Measurements from ENCODE around the gene PSMD14.

Gene PSMD14

GRCh38 chr2:161379740-161380139 lies 71.5 kb downstream of the PSMD14 start:
- Histone ChIP-seq H3K27ac (ENCODE audit: extremely low read depth, low read depth, low read length) (no peak overlapping the region), H3K4me3 (ENCODE audit: low read depth, low read length) (no peak overlapping the region), H3K9me3 (ENCODE audit: control insufficient read depth, insufficient read depth, low read depth, low read length) (no peaks in the 10 kb centered on the region), H3K36me3 (ENCODE audit: control insufficient read depth in 2 of 2, insufficient read depth in 1 of 2, low read length in 2 of 2) (peaks cover 0 to 2% of the 10 kb centered on the region in 2 experiments; a peak in 1 of 3 replicates), H3K4me1 (ENCODE audit: control insufficient read depth, insufficient read depth, low read length) (no peaks in the 10 kb centered on the region)
- CTCF ChIA-PET, result no interaction called here
- no peak for TF ChIP-seq ZNF223 (tag by site-specific recombination; IDR thresholded peaks at IDR 0.05)
- no peak for TF ChIP-seq ZNF423 (tag by site-specific recombination; IDR thresholded peaks at IDR 0.05)
- TF ChIP-seq, protein P1, sequence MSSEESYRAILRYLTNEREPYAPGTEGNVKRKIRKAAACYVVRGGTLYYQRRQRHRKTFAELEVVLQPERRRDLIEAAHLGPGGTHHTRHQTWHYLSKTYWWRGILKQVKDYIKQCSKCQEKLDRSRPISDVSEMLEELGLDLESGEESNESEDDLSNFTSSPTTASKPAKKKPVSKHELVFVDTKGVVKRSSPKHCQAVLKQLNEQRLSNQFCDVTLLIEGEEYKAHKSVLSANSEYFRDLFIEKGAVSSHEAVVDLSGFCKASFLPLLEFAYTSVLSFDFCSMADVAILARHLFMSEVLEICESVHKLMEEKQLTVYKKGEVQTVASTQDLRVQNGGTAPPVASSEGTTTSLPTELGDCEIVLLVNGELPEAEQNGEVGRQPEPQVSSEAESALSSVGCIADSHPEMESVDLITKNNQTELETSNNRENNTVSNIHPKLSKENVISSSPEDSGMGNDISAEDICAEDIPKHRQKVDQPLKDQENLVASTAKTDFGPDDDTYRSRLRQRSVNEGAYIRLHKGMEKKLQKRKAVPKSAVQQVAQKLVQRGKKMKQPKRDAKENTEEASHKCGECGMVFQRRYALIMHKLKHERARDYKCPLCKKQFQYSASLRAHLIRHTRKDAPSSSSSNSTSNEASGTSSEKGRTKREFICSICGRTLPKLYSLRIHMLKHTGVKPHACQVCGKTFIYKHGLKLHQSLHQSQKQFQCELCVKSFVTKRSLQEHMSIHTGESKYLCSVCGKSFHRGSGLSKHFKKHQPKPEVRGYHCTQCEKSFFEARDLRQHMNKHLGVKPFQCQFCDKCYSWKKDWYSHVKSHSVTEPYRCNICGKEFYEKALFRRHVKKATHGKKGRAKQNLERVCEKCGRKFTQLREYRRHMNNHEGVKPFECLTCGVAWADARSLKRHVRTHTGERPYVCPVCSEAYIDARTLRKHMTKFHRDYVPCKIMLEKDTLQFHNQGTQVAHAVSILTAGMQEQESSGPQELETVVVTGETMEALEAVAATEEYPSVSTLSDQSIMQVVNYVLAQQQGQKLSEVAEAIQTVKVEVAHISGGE (tag by site-specific recombination; conservative IDR thresholded peaks at IDR 0.05; ENCODE audit: low read depth), result no peak
- TF ChIP-seq FEZF1 (tag by site-specific recombination; IDR thresholded peaks at IDR 0.05), result no peak
- TF ChIP-seq WT1 (tag by site-specific recombination; IDR thresholded peaks at IDR 0.05), result no peak
- no peak for TF ChIP-seq HOXD13 (CRISPR knock-in tag; IDR thresholded peaks at IDR 0.05; ENCODE audit: borderline replicate concordance)
- TF ChIP-seq SP3 (tag by site-specific recombination; IDR thresholded peaks at IDR 0.05), result no peak
- TF ChIP-seq KLF1 (tag by site-specific recombination; IDR thresholded peaks at IDR 0.05), result no peak
- TF ChIP-seq ZNF792 (tag by site-specific recombination; IDR thresholded peaks at IDR 0.05), result no peak
- no peak for TF ChIP-seq ZNF155 (tag by site-specific recombination; IDR thresholded peaks at IDR 0.05)
- TF ChIP-seq, protein P2, sequence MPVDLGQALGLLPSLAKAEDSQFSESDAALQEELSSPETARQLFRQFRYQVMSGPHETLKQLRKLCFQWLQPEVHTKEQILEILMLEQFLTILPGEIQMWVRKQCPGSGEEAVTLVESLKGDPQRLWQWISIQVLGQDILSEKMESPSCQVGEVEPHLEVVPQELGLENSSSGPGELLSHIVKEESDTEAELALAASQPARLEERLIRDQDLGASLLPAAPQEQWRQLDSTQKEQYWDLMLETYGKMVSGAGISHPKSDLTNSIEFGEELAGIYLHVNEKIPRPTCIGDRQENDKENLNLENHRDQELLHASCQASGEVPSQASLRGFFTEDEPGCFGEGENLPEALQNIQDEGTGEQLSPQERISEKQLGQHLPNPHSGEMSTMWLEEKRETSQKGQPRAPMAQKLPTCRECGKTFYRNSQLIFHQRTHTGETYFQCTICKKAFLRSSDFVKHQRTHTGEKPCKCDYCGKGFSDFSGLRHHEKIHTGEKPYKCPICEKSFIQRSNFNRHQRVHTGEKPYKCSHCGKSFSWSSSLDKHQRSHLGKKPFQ (tag by site-specific recombination; IDR thresholded peaks at IDR 0.05), result no peak
- TF ChIP-seq ZNF140 (tag by site-specific recombination; IDR thresholded peaks at IDR 0.05), result no peak
- TF ChIP-seq REPIN1 (tag by site-specific recombination; IDR thresholded peaks at IDR 0.05; ENCODE audit: low read depth), result no peak
- no peak for TF ChIP-seq ZNF239 (tag by site-specific recombination; IDR thresholded peaks at IDR 0.05)
- TF ChIP-seq ZNF391 (tag by site-specific recombination; IDR thresholded peaks at IDR 0.05; ENCODE audit: borderline replicate concordance, low read depth), result no peak
- POLR2A ChIA-PET, result no interaction called here

GRCh38 chr2:161381546-161381945 lies 73.3 kb downstream of the PSMD14 start:
- H3K36me3 ChIP-seq (ENCODE audit: control insufficient read depth in 2 of 2, insufficient read depth in 1 of 2, low read length in 2 of 2), result peaks cover 3 to 8% of the 10 kb centered on the region in 2 experiments; a peak in 2 of 3 replicates
- CTCF ChIA-PET, result no interaction called here
- TF ChIP-seq ZNF548 (tag by site-specific recombination; IDR thresholded peaks at IDR 0.05), result no peak
- H3K4me3 ChIP-seq (ENCODE audit: low read depth, low read length), result no peak overlapping the region
- H3K9me3 ChIP-seq (ENCODE audit: control insufficient read depth, insufficient read depth, low read depth, low read length), result no peaks in the 10 kb centered on the region
- H3K4me1 ChIP-seq (ENCODE audit: control insufficient read depth, insufficient read depth, low read length), result no peaks in the 10 kb centered on the region
- POLR2A ChIA-PET, result no interaction called here
- H3K27ac ChIP-seq (ENCODE audit: extremely low read depth, low read depth, low read length), result no peak overlapping the region

GRCh38 chr2:161382747-161383146 lies 74.5 kb downstream of the PSMD14 start:
- H3K9me3 ChIP-seq (ENCODE audit: control insufficient read depth, insufficient read depth, low read depth, low read length), result no peaks in the 10 kb centered on the region
- no peak overlapping the region for H3K27ac ChIP-seq (ENCODE audit: extremely low read depth, low read depth, low read length)
- ChIA-PET CTCF (interaction anchor here (1.3 kb wide), 1 partner anchor 37 kb away, joined by 4 read pairs; no protein-coding TSS in a partner anchor), POLR2A (no interaction called here)
- peaks cover 3 to 14% of the 10 kb centered on the region in 2 experiments; a peak in 2 of 3 replicates for H3K36me3 ChIP-seq (ENCODE audit: control insufficient read depth in 2 of 2, insufficient read depth in 1 of 2, low read length in 2 of 2)
- TF ChIP-seq SP2 (tag by site-specific recombination; IDR thresholded peaks at IDR 0.05), result no peak
- TF ChIP-seq ZFHX2 (tag by site-specific recombination; conservative IDR thresholded peaks at IDR 0.05), result no peak
- TF ChIP-seq ZNF596 (tag by site-specific recombination; IDR thresholded peaks at IDR 0.05), result no peak
- no peak for TF ChIP-seq ZNF112 (tag by site-specific recombination; IDR thresholded peaks at IDR 0.05)
- TF ChIP-seq ZNF16 (tag by site-specific recombination; IDR thresholded peaks at IDR 0.05; ENCODE audit: low read depth), result no peak
- TF ChIP-seq SALL2 (tag by site-specific recombination; IDR thresholded peaks at IDR 0.05; ENCODE audit: borderline replicate concordance), result no peak
- TF ChIP-seq, protein P3, sequence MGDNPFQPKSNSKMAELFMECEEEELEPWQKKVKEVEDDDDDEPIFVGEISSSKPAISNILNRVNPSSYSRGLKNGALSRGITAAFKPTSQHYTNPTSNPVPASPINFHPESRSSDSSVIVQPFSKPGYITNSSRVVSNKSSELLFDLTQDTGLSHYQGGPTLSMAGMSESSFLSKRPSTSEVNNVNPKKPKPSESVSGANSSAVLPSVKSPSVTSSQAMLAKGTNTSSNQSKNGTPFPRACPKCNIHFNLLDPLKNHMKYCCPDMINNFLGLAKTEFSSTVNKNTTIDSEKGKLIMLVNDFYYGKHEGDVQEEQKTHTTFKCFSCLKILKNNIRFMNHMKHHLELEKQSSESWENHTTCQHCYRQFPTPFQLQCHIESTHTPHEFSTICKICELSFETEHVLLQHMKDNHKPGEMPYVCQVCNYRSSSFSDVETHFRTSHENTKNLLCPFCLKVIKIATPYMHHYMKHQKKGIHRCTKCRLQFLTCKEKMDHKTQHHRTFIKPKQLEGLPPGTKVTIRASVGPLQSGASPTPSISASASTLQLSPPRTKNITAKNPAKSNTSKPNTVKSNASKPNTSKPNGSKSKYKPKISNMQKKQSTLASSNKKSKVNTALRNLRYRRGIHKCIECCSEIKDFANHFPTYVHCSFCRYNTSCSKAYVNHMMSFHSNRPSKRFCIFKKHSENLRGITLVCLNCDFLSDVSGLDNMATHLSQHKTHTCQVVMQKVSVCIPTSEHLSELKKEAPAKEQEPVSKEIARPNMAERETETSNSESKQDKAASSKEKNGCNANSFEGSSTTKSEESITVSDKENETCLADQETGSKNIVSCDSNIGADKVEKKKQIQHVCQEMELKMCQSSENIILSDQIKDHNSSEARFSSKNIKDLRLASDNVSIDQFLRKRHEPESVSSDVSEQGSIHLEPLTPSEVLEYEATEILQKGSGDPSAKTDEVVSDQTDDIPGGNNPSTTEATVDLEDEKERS (tag by site-specific recombination; IDR thresholded peaks at IDR 0.05), result no peak
- TF ChIP-seq BCL11B (tag by site-specific recombination; IDR thresholded peaks at IDR 0.05; ENCODE audit: low read depth), result no peak
- no peak for TF ChIP-seq YY2 (tag by site-specific recombination; IDR thresholded peaks at IDR 0.05)
- no peaks in the 10 kb centered on the region for H3K4me1 ChIP-seq (ENCODE audit: control insufficient read depth, insufficient read depth, low read length)
- no peak overlapping the region for H3K4me3 ChIP-seq (ENCODE audit: low read depth, low read length)

Data from HEK293 (cell line).